OCI-LY1 (cell line): ENCODE measurements around the gene MBD3L3.

ENCODE experiments used
- H2AFZ ChIP-seq: fragments of 200-600 bp; sonication (generic), shearing (Covaris generic); 2 replicates; pipeline ENCODE4 v1.6.0; 2014; ENCODE audit warnings: antibody characterized with exemption, mild to moderate bottlenecking, low read length
- H3F3A ChIP-seq: fragments of 200-600 bp; sonication (generic), shearing (Covaris generic); 2 replicates; pipeline ENCODE4 v1.6.0; 2014; ENCODE audit warnings: mild to moderate bottlenecking, antibody characterized with exemption, low read length, moderate library complexity; ENCODE audit not compliant: insufficient read depth
- H3K27ac ChIP-seq: fragments of 200-600 bp; sonication (generic); 2 replicates; pipeline ENCODE4 v1.5.1; 2014; ENCODE audit warnings: low read length, mixed run types, mild to moderate bottlenecking, low read depth; ENCODE audit not compliant: poor library complexity, severe bottlenecking
- H3K27me3 ChIP-seq: fragments of 200-600 bp; sonication (generic); 2 replicates; pipeline ENCODE4 v1.6.0; 2014; ENCODE audit warnings: antibody characterized with exemption, mild to moderate bottlenecking, low read length, moderate library complexity; ENCODE audit not compliant: insufficient read depth
- H3K36me3 ChIP-seq: fragments of 200-600 bp; sonication (generic); 2 replicates; pipeline ENCODE4 v1.6.1; 2014; ENCODE audit warnings: mild to moderate bottlenecking, antibody characterized with exemption, low read length, moderate library complexity, mixed read lengths; ENCODE audit not compliant: insufficient read depth
- H3K4me1 ChIP-seq: fragments of 200-600 bp; sonication (generic); 2 replicates; pipeline ENCODE4 v1.5.1; 2014; ENCODE audit warnings: mild to moderate bottlenecking, low read length, moderate library complexity; ENCODE audit not compliant: insufficient read depth, severe bottlenecking
- H3K4me2 ChIP-seq: fragments of 200-600 bp; sonication (generic), shearing (Covaris generic); 2 replicates; pipeline ENCODE4 v1.6.1; 2014; ENCODE audit warnings: low read length
- H3K4me3 ChIP-seq: fragments of 200-600 bp; sonication (generic); 2 replicates; pipeline ENCODE4 v1.5.1; 2014; ENCODE audit warnings: low read length, low read depth, mild to moderate bottlenecking, mixed read lengths; ENCODE audit not compliant: poor library complexity, severe bottlenecking
- H3K79me2 ChIP-seq: fragments of 200-600 bp; shearing (Covaris generic); 2 replicates; pipeline ENCODE4 v1.6.1; 2016; ENCODE audit warnings: mixed run types, low read length, mixed read lengths; ENCODE audit not compliant: insufficient read depth
- H3K9ac ChIP-seq: fragments of 200-600 bp; sonication (generic), shearing (Covaris generic); 2 replicates; pipeline ENCODE4 v1.6.1; 2014; ENCODE audit warnings: mild to moderate bottlenecking, low read length, mixed read lengths
- H3K9me2 ChIP-seq: fragments of 200-600 bp; sonication (generic), shearing (Covaris generic); 2 replicates; pipeline ENCODE4 v1.6.1; 2014; ENCODE audit warnings: low read depth, mild to moderate bottlenecking, low read length, mixed read lengths
- H3K9me3 ChIP-seq: fragments of 200-600 bp; shearing (Covaris generic); 2 replicates; pipeline ENCODE4 v1.6.1; 2014; ENCODE audit warnings: low read length, mixed read lengths
- H4K20me1 ChIP-seq: fragments of 200-600 bp; sonication (generic), shearing (Covaris generic); 2 replicates; pipeline ENCODE4 v1.6.0; 2016; ENCODE audit warnings: mild to moderate bottlenecking, low read length; ENCODE audit not compliant: insufficient read depth
- EZH2 ChIP-seq: fragments of 200-600 bp; sonication (generic), shearing (Covaris generic); IDR thresholded peaks from 2 replicates; pipeline ENCODE4 v1.8.0; 2017; ENCODE audit warnings: borderline replicate concordance, mixed run types, mild to moderate bottlenecking, antibody characterized with exemption, low read length, moderate library complexity, mixed read lengths
- TF ChIP-seq, protein P1 (sequence below): fragments of 200-600 bp; sonication (generic), shearing (Covaris generic); IDR thresholded peaks from 2 replicates; pipeline ENCODE4 v1.5.1; 2017; ENCODE audit warnings: mild to moderate bottlenecking, antibody characterized with exemption, low read length, moderate library complexity, mixed read lengths

The MBD3L3 gene

DNA sequence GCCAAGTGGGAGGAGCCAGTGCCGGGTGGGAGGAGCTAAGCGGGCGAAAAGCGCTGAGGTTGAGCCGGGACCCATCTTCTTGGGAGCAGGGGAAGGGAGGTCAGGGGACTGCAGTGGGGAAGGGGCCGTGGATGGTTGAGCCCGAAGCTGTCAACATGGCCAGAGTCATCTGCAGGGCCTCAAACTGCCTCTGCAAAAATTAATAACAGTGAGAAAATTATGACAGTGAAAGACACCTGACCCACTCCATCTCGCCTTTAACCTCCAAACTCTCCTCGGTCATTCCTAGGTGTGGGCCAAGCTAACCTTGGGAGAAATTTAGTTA, 41.1 kb upstream of the MBD3L3 start:
- Histone ChIP-seq H3K27ac (peak overlapping the region; percentile 28), H3K4me1 (peaks cover 26% of the 10 kb centered on the region), H3K9ac (peak overlapping the region; percentile 72), H3F3A (no peaks in the 10 kb centered on the region), H3K9me2 (no peaks in the 10 kb centered on the region), H2AFZ (no peak overlapping the region), H3K4me3 (peak overlapping the region; percentile 63), H3K4me2 (peak overlapping the region; percentile 64), H3K9me3 (peaks cover 6% of the 10 kb centered on the region; the same call in 1 of the 2 replicates), H3K36me3 (no peaks in the 10 kb centered on the region; the same call in 1 of the 2 replicates), H3K79me2 (no peaks in the 10 kb centered on the region), H3K27me3 (no peaks in the 10 kb centered on the region), H4K20me1 (no peaks in the 10 kb centered on the region)
- TF ChIP-seq, protein P1, sequence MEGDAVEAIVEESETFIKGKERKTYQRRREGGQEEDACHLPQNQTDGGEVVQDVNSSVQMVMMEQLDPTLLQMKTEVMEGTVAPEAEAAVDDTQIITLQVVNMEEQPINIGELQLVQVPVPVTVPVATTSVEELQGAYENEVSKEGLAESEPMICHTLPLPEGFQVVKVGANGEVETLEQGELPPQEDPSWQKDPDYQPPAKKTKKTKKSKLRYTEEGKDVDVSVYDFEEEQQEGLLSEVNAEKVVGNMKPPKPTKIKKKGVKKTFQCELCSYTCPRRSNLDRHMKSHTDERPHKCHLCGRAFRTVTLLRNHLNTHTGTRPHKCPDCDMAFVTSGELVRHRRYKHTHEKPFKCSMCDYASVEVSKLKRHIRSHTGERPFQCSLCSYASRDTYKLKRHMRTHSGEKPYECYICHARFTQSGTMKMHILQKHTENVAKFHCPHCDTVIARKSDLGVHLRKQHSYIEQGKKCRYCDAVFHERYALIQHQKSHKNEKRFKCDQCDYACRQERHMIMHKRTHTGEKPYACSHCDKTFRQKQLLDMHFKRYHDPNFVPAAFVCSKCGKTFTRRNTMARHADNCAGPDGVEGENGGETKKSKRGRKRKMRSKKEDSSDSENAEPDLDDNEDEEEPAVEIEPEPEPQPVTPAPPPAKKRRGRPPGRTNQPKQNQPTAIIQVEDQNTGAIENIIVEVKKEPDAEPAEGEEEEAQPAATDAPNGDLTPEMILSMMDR, result no peak
- no peak for TF ChIP-seq EZH2

DNA sequence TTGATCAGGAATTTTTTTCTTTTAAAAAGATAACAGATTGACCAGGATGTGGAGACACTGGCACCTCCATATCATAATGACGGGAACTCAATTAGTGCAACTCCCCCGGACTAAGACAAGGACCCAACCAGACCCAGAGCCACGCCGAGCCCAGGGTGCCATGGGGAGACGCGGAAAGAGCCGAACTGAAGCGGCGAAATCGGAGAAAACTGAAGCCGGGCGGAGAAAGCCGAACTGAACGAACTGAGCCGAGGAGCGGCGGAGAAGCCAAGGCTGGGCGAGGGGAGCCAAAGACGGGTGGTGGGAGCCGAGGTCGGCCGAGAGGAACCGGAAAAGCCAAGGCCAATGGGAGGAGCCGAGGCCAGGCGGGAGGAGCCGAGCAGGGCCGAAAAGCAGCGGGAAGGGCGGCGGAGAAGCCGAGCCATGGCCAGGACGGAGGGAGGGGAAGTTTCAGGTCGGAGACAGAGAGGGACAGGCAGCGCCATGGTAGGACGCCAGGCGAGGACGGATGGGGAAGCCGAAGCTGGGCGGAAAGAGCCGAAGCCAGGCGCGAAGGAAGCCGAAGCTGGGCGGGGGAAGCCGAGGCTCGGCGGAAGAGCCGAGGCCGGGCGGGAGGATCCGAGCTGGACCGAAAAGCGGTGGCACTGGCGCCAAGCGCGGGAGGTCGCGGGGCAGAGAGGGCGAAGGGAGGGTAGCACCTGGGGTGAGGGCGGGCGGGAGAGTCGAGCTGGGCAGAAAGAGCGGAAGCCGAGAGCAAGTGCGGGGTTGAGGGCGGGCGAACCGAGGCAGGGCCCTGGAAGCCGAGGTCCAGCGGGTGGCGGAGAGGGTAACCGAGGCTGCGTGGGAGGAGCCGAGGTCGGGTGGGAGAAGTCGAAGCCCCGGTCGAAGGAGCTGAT, 40.5 kb upstream of the MBD3L3 start:
- Histone ChIP-seq H3F3A (no peaks in the 10 kb centered on the region), H4K20me1 (no peaks in the 10 kb centered on the region), H3K27ac (peak overlapping the region; percentile 58), H3K27me3 (no peaks in the 10 kb centered on the region), H2AFZ (no peak overlapping the region), H3K4me3 (peak overlapping the region; percentile 63), H3K79me2 (no peaks in the 10 kb centered on the region), H3K9me2 (no peaks in the 10 kb centered on the region), H3K9me3 (peaks cover 6% of the 10 kb centered on the region; the same call in 1 of the 2 replicates), H3K36me3 (no peaks in the 10 kb centered on the region; the same call in 1 of the 2 replicates), H3K4me2 (peak overlapping the region; percentile 64), H3K4me1 (peaks cover 23% of the 10 kb centered on the region), H3K9ac (peak overlapping the region; percentile 72)
- TF ChIP-seq, protein P1, result no peak
- no peak for TF ChIP-seq EZH2

DNA sequence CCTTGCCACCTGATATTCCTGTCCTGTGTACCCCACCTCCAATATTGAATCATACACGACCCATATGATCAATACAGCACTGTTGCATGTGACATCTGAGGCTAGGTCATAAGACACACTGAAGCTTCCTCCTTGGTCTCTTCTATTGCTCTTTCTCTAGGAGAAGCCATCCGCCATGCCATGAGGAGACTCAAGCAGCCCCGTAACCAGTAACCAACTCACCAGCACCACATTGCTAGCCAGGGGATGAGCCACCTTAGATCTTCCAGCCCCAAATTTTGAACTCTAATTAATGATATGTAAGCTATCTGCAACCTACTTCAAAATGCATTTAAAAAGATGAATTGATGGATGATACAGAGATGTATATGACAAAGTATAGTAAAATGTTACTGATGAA, 39.6 kb upstream of the MBD3L3 start:
- Histone ChIP-seq H2AFZ (no peak overlapping the region), H3K27ac (no peak overlapping the region), H3K4me3 (peak overlapping the region; percentile 63)

More for the DNA sequence above, 39.6 kb upstream of the MBD3L3 start:
- Histone ChIP-seq H3K27me3 (no peaks in the 10 kb centered on the region), H3K9me2 (no peaks in the 10 kb centered on the region), H3K4me1 (peaks cover 23% of the 10 kb centered on the region), H3F3A (no peaks in the 10 kb centered on the region), H4K20me1 (no peaks in the 10 kb centered on the region), H3K36me3 (no peaks in the 10 kb centered on the region; the same call in 1 of the 2 replicates), H3K79me2 (no peaks in the 10 kb centered on the region), H3K4me2 (peak overlapping the region; percentile 64), H3K9me3 (peaks cover 6% of the 10 kb centered on the region; the same call in 1 of the 2 replicates), H3K9ac (peak overlapping the region; percentile 72; the same call in 1 of the 2 replicates)
- no peak for TF ChIP-seq EZH2
- TF ChIP-seq, protein P1, result no peak
